HepG2 (cell line): Measurements from ENCODE around the gene VPREB3. TPM values are rescaled to one million over a fixed set of nuclear protein-coding genes. Genes with fewer than 3 reads are reported as not detected.
A peak's percentile ranks its signal among the peaks of the same experiment; 100 is the strongest.

Experiments
- DMTF1 ChIP-seq: sonication (generic); formaldehyde crosslinking; IDR thresholded peaks from 2 replicates; pipeline ENCODE4 v1.4.0; 2020; ENCODE audit warnings: mild to moderate bottlenecking, missing genetic modification reagents
- FOXO1 ChIP-seq: sonication (generic); formaldehyde crosslinking; IDR thresholded peaks from 2 replicates; pipeline ENCODE4 v1.4.0; 2020; ENCODE audit warnings: missing genetic modification reagents
- HNRNPK ChIP-seq: fragments of 200-400 bp; formaldehyde crosslinking; IDR thresholded peaks from 2 replicates; pipeline ENCODE4 v1.6.1; 2018; ENCODE audit warnings: low read length, low read depth, moderate library complexity, mild to moderate bottlenecking; ENCODE audit not compliant: poor library complexity, severe bottlenecking
- HOXD1 ChIP-seq: sonication (generic); formaldehyde crosslinking; IDR thresholded peaks from 2 replicates; pipeline ENCODE4 v1.5.0; 2020; ENCODE audit warnings: missing genetic modification reagents
- JUN ChIP-seq: sonication (generic); formaldehyde crosslinking; IDR thresholded peaks from 2 replicates; pipeline ENCODE4 v1.4.0; 2020; ENCODE audit warnings: mild to moderate bottlenecking, missing genetic modification reagents
- MED1 ChIP-seq: sonication (generic); formaldehyde crosslinking; IDR thresholded peaks from 2 replicates; pipeline ENCODE4 v1.4.0; 2020; ENCODE audit warnings: missing genetic modification reagents
- RXRA ChIP-seq: sonication (generic); formaldehyde crosslinking; IDR thresholded peaks from 2 replicates; pipeline ENCODE4 v1.5.1; 2020; ENCODE audit warnings: missing genetic modification reagents
- SMAD9 ChIP-seq: sonication (generic); formaldehyde crosslinking; IDR thresholded peaks from 2 replicates; pipeline ENCODE4 v1.5.1; 2020; ENCODE audit warnings: mild to moderate bottlenecking, missing genetic modification reagents
- SP5 ChIP-seq: IDR thresholded peaks from 2 replicates; pipeline ENCODE4 v1.6.1; 2016; ENCODE audit warnings: low read depth, borderline replicate concordance
- STAT5B ChIP-seq: sonication (generic); formaldehyde crosslinking; IDR thresholded peaks from 2 replicates; pipeline ENCODE4 v1.4.0; 2020; ENCODE audit warnings: missing genetic modification reagents
- THYN1 ChIP-seq: sonication (generic); formaldehyde crosslinking; IDR thresholded peaks from 2 replicates; pipeline ENCODE4 v1.8.1; 2023; ENCODE audit warnings: low read depth, mild to moderate bottlenecking, moderate library complexity, missing genetic modification reagents, borderline replicate concordance
- ZBTB1 ChIP-seq: sonication (generic); formaldehyde crosslinking; IDR thresholded peaks from 2 replicates; pipeline ENCODE4 v1.4.0; 2020; ENCODE audit warnings: missing genetic modification reagents, borderline replicate concordance
- ZFP36L2 ChIP-seq: sonication (generic); formaldehyde crosslinking; IDR thresholded peaks from 2 replicates; pipeline ENCODE4 v1.4.0; 2020; ENCODE audit warnings: missing genetic modification reagents
- ZGPAT ChIP-seq: IDR thresholded peaks from 2 replicates; pipeline ENCODE4 v1.6.1; 2016; ENCODE audit warnings: mild to moderate bottlenecking
- ZNF280B ChIP-seq: sonication (generic); formaldehyde crosslinking; IDR thresholded peaks from 2 replicates; pipeline ENCODE4 v1.5.0; 2020; ENCODE audit warnings: missing genetic modification reagents, mild to moderate bottlenecking, borderline replicate concordance
- ZNF335 ChIP-seq: sonication (generic); formaldehyde crosslinking; IDR thresholded peaks from 2 replicates; pipeline ENCODE4 v1.4.0; 2020; ENCODE audit warnings: missing genetic modification reagents
- ZNF580 ChIP-seq: IDR thresholded peaks from 2 replicates; pipeline ENCODE4 v1.6.1; 2016; ENCODE audit warnings: low read depth, borderline replicate concordance
- ZNF629 ChIP-seq: sonication (generic); formaldehyde crosslinking; conservative IDR thresholded peaks from 2 replicates; pipeline ENCODE4 v1.5.0; 2020; ENCODE audit warnings: missing genetic modification reagents
- ZNF749 ChIP-seq: sonication (generic); formaldehyde crosslinking; IDR thresholded peaks from 2 replicates; pipeline ENCODE4 v1.8.0; 2022; ENCODE audit warnings: mild to moderate bottlenecking, missing genetic modification reagents, moderate library complexity, borderline replicate concordance
- ZNF891 ChIP-seq: sonication (generic); formaldehyde crosslinking; IDR thresholded peaks from 2 replicates; pipeline ENCODE4 v1.5.0; 2020; ENCODE audit warnings: mild to moderate bottlenecking, missing genetic modification reagents
- polyA plus RNA-seq, 8 experiments: library from polyadenylated mRNA; depleted of rRNA in 3 of 8; stranded (reverse) in 7 of 8; unstranded in 1 of 8; fragments of >200 nt; fragmentation: Illumina TruSeq in 4 of 8; extraction: Trizol in 4 of 8; gene quantifications; 2 replicates each; pipeline versions ENCODE4 v1.2.1 to v1.2.3, GENCODE V29; 2011 to 2016; ENCODE audit warnings: low read depth in 4 of 8, missing spikeins in 1 of 8, mixed read lengths in 1 of 8; ENCODE audit not compliant: insufficient read depth in 1 of 8
- total RNA-seq, 5 experiments: library from RNA; depleted of rRNA; stranded (reverse); fragments of >200 nt; fragmentation: Illumina TruSeq; extraction: Trizol; gene quantifications; 2 replicates each; pipeline ENCODE4 v1.2.3, GENCODE V29; 2016; ENCODE audit warnings: low read depth in 1 of 5
- TF ChIP-seq, protein P1 (sequence below): IDR thresholded peaks from 2 replicates; pipeline ENCODE4 v1.6.1; 2018; ENCODE audit warnings: missing genetic modification reagents

The VPREB3 gene
- total and polyA plus RNA-seq, 2 of the 13 experiments (the other 11 are each of a cell fraction or from before 2014, with no cell fraction given), result 0.22 TPM; not detected in 1

DNA sequence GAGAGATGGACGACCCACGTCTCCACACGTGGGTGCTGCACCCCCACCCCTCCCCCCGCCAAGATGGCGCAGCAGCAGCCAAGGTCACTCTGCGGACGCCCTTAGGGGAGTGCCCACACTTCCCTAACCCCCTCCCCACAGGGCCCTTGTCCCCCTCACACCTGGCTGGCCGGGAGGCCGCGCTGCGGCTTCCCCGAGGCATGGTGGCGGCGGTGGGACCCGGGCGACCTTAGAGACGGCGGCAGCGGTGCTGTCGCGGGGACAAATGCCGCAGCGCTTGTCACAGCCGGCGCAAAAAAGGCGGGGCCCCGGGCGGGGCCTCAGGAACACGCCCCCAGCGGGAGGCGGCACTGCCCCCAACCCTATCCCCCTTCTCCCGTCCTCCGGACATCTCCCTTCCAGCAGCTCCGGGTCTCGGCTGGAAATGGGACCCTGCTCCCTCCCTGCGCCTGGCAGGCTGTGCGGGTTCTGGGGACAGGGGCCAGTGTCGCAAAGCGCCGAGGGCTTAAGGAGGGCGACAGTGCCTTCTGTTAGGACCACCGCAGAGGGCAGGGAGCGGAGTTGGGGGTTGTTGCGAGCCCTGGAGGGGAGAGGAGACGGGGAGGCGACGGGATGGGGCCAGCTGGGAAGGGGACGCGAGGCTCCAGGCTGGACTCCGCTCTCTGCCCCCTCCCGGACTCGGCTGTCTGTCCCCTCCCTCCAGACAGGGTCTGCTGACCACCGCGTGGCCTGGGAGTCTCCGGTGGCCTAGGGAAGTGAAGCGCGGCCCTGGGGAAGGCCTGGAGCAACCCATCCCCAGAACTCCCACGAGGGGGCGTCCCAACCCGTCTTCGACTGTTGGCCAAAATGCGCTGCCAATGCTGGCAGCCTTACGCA, 13.7 kb upstream of the VPREB3 start, which contains the start of gene CHCHD10 (continued):
- TF ChIP-seq DMTF1 (peak; percentile 83; the same call in 1 of the 2 replicates), ZNF629 (CRISPR knock-in tag) (no peak), SP5 (CRISPR knock-in tag) (no peak), SMAD9 (no peak), ZNF891 (CRISPR knock-in tag) (peak; percentile 9; the same call in 1 of the 2 replicates), HNRNPK (peak; percentile 94), ZGPAT (CRISPR knock-in tag) (peak; percentile 59), ZNF749 (CRISPR knock-in tag) (peak; percentile 59; the same call in 1 of the 2 replicates), STAT5B (CRISPR knock-in tag) (no peak; the same call in 1 of the 2 replicates), HOXD1 (CRISPR knock-in tag) (0 out of 2 replicates have a peak, but pooled peaks have one; percentile 52), THYN1 (CRISPR knock-in tag) (0 out of 2 replicates have a peak, but pooled peaks have one; percentile 39), ZNF280B (CRISPR knock-in tag) (peak; percentile 78), ZNF335 (CRISPR knock-in tag) (no peak; the same call in 1 of the 2 replicates), RXRA (CRISPR knock-in tag) (peak; percentile 55; the same call in 1 of the 2 replicates), JUN (CRISPR knock-in tag) (0 out of 2 replicates have a peak, but pooled peaks have one; percentile 40), ZFP36L2 (CRISPR knock-in tag) (no peak), FOXO1 (no peak), ZBTB1 (CRISPR knock-in tag) (no peak), ZNF580 (peak; percentile 65; the same call in 1 of the 2 replicates), MED1 (CRISPR knock-in tag) (peak; percentile 43; the same call in 1 of the 2 replicates)
- TF ChIP-seq, protein P1, sequence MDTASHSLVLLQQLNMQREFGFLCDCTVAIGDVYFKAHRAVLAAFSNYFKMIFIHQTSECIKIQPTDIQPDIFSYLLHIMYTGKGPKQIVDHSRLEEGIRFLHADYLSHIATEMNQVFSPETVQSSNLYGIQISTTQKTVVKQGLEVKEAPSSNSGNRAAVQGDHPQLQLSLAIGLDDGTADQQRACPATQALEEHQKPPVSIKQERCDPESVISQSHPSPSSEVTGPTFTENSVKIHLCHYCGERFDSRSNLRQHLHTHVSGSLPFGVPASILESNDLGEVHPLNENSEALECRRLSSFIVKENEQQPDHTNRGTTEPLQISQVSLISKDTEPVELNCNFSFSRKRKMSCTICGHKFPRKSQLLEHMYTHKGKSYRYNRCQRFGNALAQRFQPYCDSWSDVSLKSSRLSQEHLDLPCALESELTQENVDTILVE (CRISPR knock-in tag), result no peak
